HepG2 (cell line): ENCODE results near the gene USP36. TPM values are rescaled to one million over a fixed set of nuclear protein-coding genes. Genes with fewer than 3 reads are reported as not detected.
A peak's percentile ranks its signal among the peaks of the same experiment; 100 is the strongest.

Experiments used
- ATF2 ChIP-seq: sonication (generic); formaldehyde crosslinking; IDR thresholded peaks from 2 replicates; pipeline ENCODE4 v1.4.0; 2020; ENCODE audit warnings: missing genetic modification reagents
- GRHL1 ChIP-seq: sonication (generic); formaldehyde crosslinking; conservative IDR thresholded peaks from 2 replicates; pipeline ENCODE4 v1.8.0; 2022; ENCODE audit warnings: missing genetic modification reagents
- KLF11 ChIP-seq: IDR thresholded peaks from 2 replicates; pipeline ENCODE4 v1.6.1; 2016; ENCODE audit warnings: missing compliant biosample characterization
- KLF16 ChIP-seq, 2 experiments: sonication (generic) in 1 of 2; formaldehyde crosslinking in 1 of 2; IDR thresholded peaks; 2 replicates each; pipeline versions ENCODE4 v1.6.1 to v1.8.0; 2016 to 2023; ENCODE audit warnings: missing genetic modification reagents in 2 of 2, missing compliant biosample characterization in 1 of 2
- NR2F6 ChIP-seq, 2 experiments: IDR thresholded peaks; 2 replicates each; pipeline ENCODE4 v1.6.1; 2016; ENCODE audit warnings: antibody characterized with exemption in 1 of 2, mild to moderate bottlenecking in 1 of 2
- SMARCC2 ChIP-seq: fragments of 450-650 bp; IDR thresholded peaks from 2 replicates; pipeline ENCODE4 v1.6.1; 2017; ENCODE audit warnings: antibody characterized with exemption, mild to moderate bottlenecking
- TOPORS ChIP-seq: sonication (generic); formaldehyde crosslinking; IDR thresholded peaks from 2 replicates; pipeline ENCODE4 v1.8.0; 2023; ENCODE audit warnings: mild to moderate bottlenecking, missing genetic modification reagents
- TRAFD1 ChIP-seq: sonication (generic); formaldehyde crosslinking; IDR thresholded peaks from 2 replicates; pipeline ENCODE4 v1.5.1; 2020; ENCODE audit warnings: missing genetic modification reagents, mild to moderate bottlenecking, borderline replicate concordance
- XRCC5 ChIP-seq: fragments of 200-400 bp; formaldehyde crosslinking; optimal IDR thresholded peaks from 2 replicates; pipeline ENCODE3; 2017; ENCODE audit warnings: mild to moderate bottlenecking, low read length
- ZNF18 ChIP-seq: sonication (generic); formaldehyde crosslinking; IDR thresholded peaks from 2 replicates; pipeline ENCODE4 v1.8.0; 2022; ENCODE audit warnings: mild to moderate bottlenecking, missing genetic modification reagents; ENCODE audit not compliant: insufficient replicate concordance
- ZNF407 ChIP-seq: sonication (generic); formaldehyde crosslinking; IDR thresholded peaks from one replicate; pipeline ENCODE4 v1.5.1; 2020; ENCODE audit warnings: mild to moderate bottlenecking, missing genetic modification reagents; ENCODE audit errors: not compliant biosample characterization
- ZNF720 ChIP-seq: sonication (generic); formaldehyde crosslinking; IDR thresholded peaks from 2 replicates; pipeline ENCODE4 v1.4.0; 2020; ENCODE audit warnings: missing genetic modification reagents
- ZSCAN29 ChIP-seq: sonication (generic); formaldehyde crosslinking; conservative IDR thresholded peaks from 2 replicates; pipeline ENCODE4 v1.4.0; 2020; ENCODE audit warnings: mild to moderate bottlenecking, missing genetic modification reagents
- polyA plus RNA-seq, 8 experiments: library from polyadenylated mRNA; depleted of rRNA in 3 of 8; stranded (reverse) in 7 of 8; unstranded in 1 of 8; fragments of >200 nt; fragmentation: Illumina TruSeq in 4 of 8; extraction: Trizol in 4 of 8; gene quantifications; 2 replicates each; pipeline versions ENCODE4 v1.2.1 to v1.2.3, GENCODE V29; 2011 to 2016; ENCODE audit warnings: low read depth in 4 of 8, missing spikeins in 1 of 8, mixed read lengths in 1 of 8; ENCODE audit not compliant: insufficient read depth in 1 of 8
- total RNA-seq, 5 experiments: library from RNA; depleted of rRNA; stranded (reverse); fragments of >200 nt; fragmentation: Illumina TruSeq; extraction: Trizol; gene quantifications; 2 replicates each; pipeline ENCODE4 v1.2.3, GENCODE V29; 2016; ENCODE audit warnings: low read depth in 1 of 5

USP36 gene
- total and polyA plus RNA-seq, 2 of the 13 experiments (the other 11 are each of a cell fraction or from before 2014, with no cell fraction given) = 29.6 to 45.9 TPM

GRCh38 chr17:78865682-78866390 is 25.2 kb upstream of the USP36 start (continued):
- TF ChIP-seq ZNF18 (CRISPR knock-in tag) (no peak), ZNF407 (no peak), KLF16 (CRISPR knock-in tag; IDR thresholded peaks at IDR 0.05) (peak in 1 of 2 experiments; percentile 65; a peak in 1 of 4 replicates), GRHL1 (CRISPR knock-in tag) (no peak), SMARCC2 (no peak), XRCC5 (peak; percentile 98), TOPORS (no peak), KLF11 (no peak), ZSCAN29 (CRISPR knock-in tag) (0 out of 2 replicates have a peak, but pooled peaks have one; percentile 68), ATF2 (peak; percentile 25; the same call in 1 of the 2 replicates), TRAFD1 (CRISPR knock-in tag) (no peak), ZNF720 (CRISPR knock-in tag) (no peak), NR2F6 (IDR thresholded peaks at IDR 0.05) (peak; percentile 18; the same call in 1 of the 2 replicates), NR2F6 (CRISPR knock-in tag; IDR thresholded peaks at IDR 0.05) (0 out of 2 replicates have a peak, but pooled peaks have one; percentile 35)
